Astrocyte (in vitro differentiated cells and primary cell): ENCODE results near the gene MYL6. TPM values are rescaled to one million over a fixed set of nuclear protein-coding genes. Genes with fewer than 3 reads are reported as not detected.
A peak's percentile ranks its signal among the peaks of the same experiment; 100 is the strongest.

Experiments used
- DNase-seq: peaks from one replicate; pipeline ENCODE4 v3.0.0-alpha.2; 2010; ENCODE audit warnings: low read depth
- FAIRE-seq: peaks from 2 replicates; lab custom pipeline; 2011; peaks lifted over from hg19 to GRCh38; lab: Jason Lieb, UNC
- H2AFZ ChIP-seq: 2 replicates; pipeline ENCODE4 v1.6.0; 2012; ENCODE audit warnings: low read depth, low read length, inconsistent platforms
- H3K27ac ChIP-seq: 2 replicates; pipeline ENCODE4 v1.5.1; 2011; ENCODE audit warnings: low read depth, low read length, inconsistent platforms
- H3K27me3 ChIP-seq: 2 replicates; pipeline ENCODE4 v1.6.0; 2011; ENCODE audit warnings: low read length, inconsistent platforms; ENCODE audit not compliant: insufficient read depth
- H3K36me3 ChIP-seq: 2 replicates; pipeline ENCODE4 v1.5.1; 2011; ENCODE audit warnings: low read length, inconsistent platforms; ENCODE audit not compliant: insufficient read depth
- H3K4me1 ChIP-seq: 2 replicates; pipeline ENCODE4 v1.5.1; 2011; ENCODE audit warnings: low read length, inconsistent platforms; ENCODE audit not compliant: insufficient read depth
- H3K4me2 ChIP-seq: 2 replicates; pipeline ENCODE4 v1.6.0; 2012; ENCODE audit warnings: low read length, inconsistent platforms
- H3K4me3 ChIP-seq: 2 replicates; pipeline ENCODE4 v1.5.1; 2011; ENCODE audit warnings: low read depth, mild to moderate bottlenecking, low read length, inconsistent platforms; ENCODE audit not compliant: insufficient read depth
- H3K79me2 ChIP-seq: 2 replicates; pipeline ENCODE4 v1.6.0; 2012; ENCODE audit warnings: mild to moderate bottlenecking, low read length, inconsistent platforms; ENCODE audit not compliant: insufficient read depth
- H3K9ac ChIP-seq: 2 replicates; pipeline ENCODE4 v1.6.0; 2012; ENCODE audit warnings: mild to moderate bottlenecking, low read length, inconsistent platforms
- H3K9me3 ChIP-seq: 2 replicates; pipeline ENCODE4 v1.5.1; 2012; ENCODE audit warnings: low read depth, mild to moderate bottlenecking, low read length, inconsistent platforms; ENCODE audit not compliant: insufficient read depth
- H4K20me1 ChIP-seq: 2 replicates; pipeline ENCODE4 v1.6.0; 2012; ENCODE audit warnings: low read length, inconsistent platforms; ENCODE audit not compliant: insufficient read depth
- H3K27ac Mint-ChIP-seq: one replicate; pipeline ENCODE4 v1.8.0; 2021; ENCODE audit warnings: mild to moderate bottlenecking, mixed read lengths; ENCODE audit not compliant: unreplicated experiment
- H3K27me3 Mint-ChIP-seq: one replicate; pipeline ENCODE4 v1.8.0; 2021; ENCODE audit warnings: low read depth, mixed read lengths; ENCODE audit not compliant: unreplicated experiment
- H3K36me3 Mint-ChIP-seq: one replicate; pipeline ENCODE4 v1.8.0; 2021; ENCODE audit warnings: low read depth, mixed read lengths; ENCODE audit not compliant: unreplicated experiment
- H3K4me1 Mint-ChIP-seq: one replicate; pipeline ENCODE4 v1.8.0; 2021; ENCODE audit warnings: low read depth, mixed read lengths; ENCODE audit not compliant: unreplicated experiment
- H3K4me3 Mint-ChIP-seq: one replicate; pipeline ENCODE4 v1.8.0; 2021; ENCODE audit warnings: mild to moderate bottlenecking, moderate library complexity, mixed read lengths; ENCODE audit not compliant: unreplicated experiment
- H3K9me3 Mint-ChIP-seq: one replicate; pipeline ENCODE4 v1.8.0; 2021; ENCODE audit warnings: mild to moderate bottlenecking, mixed read lengths; ENCODE audit not compliant: unreplicated experiment
- EZH2 ChIP-seq: IDR thresholded peaks from 2 replicates; pipeline ENCODE4 v1.6.1; 2012; ENCODE audit warnings: mild to moderate bottlenecking, low read length, inconsistent platforms; ENCODE audit not compliant: insufficient read depth
- total RNA-seq: library from RNA; stranded (reverse); gene quantifications from 2 replicates; pipeline ENCODE4 v1.2.1, GENCODE V29; 2021
- TF ChIP-seq, protein P1 (sequence below): IDR thresholded peaks from 2 replicates; pipeline ENCODE4 v1.5.1; 2011; ENCODE audit warnings: low read depth, mild to moderate bottlenecking, inconsistent platforms, low read length, moderate library complexity; ENCODE audit not compliant: insufficient read depth

MYL6 gene
- total RNA-seq, 1 donor from 2014 or later, result 2,685 TPM

DNA sequence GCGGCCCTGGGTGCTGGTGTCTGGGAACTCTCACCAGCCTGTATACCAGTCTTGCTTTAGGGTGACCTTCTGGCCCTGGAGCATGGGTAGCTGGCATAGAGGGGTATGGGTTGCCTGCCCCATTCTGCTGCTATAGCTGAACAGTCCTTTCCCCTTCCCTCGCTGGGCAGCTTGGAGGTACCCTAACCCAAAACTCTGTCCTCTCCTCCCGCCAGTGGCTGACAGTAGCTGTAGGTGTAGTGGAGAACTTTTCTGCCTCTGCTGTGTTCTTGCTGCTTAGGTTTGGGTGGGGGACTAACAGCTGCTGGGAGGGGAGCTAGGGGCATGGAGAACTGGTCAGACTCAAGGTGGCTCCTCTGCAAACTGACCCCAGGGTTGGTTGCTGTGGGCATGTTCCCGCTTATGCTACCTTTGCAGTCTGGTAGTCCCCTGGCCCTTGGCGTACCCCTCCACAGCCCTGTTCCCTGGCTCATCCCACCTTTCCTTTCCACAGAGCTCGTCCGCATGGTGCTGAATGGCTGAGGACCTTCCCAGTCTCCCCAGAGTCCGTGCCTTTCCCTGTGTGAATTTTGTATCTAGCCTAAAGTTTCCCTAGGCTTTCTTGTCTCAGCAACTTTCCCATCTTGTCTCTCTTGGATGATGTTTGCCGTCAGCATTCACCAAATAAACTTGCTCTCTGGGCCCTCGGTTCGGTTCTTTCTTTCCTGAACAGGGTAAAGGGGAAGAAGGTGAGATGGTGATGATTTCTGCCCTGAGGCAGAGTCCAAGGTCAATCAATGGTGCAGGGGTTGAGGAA lies 2.9 kb downstream of the MYL6 start:
- peaks cover 47% of the 10 kb centered on the region for H3K36me3 ChIP-seq
- Mint-ChIP-seq H3K27me3 (no peaks in the 10 kb centered on the region), H3K36me3 (peaks cover 44% of the 10 kb centered on the region), H3K4me1 (peaks cover 17% of the 10 kb centered on the region), H3K9me3 (no peaks in the 10 kb centered on the region), H3K27ac (peak overlapping the region; percentile 81), H3K4me3 (peak overlapping the region; percentile 91)
- peak overlapping the region; percentile 99 for H3K9ac ChIP-seq
- no peaks in the 10 kb centered on the region for H3K27me3 ChIP-seq
- H4K20me1 ChIP-seq, result peaks cover 72% of the 10 kb centered on the region
- peaks cover 44% of the 10 kb centered on the region for H3K79me2 ChIP-seq
- no peak overlapping the region for H2AFZ ChIP-seq
- FAIRE-seq, result no peak
- peaks cover 33% of the 10 kb centered on the region for H3K4me1 ChIP-seq
- H3K4me2 ChIP-seq, result peak overlapping the region; percentile 99
- H3K27ac ChIP-seq, result peak overlapping the region; percentile 54
- TF ChIP-seq EZH2, result no peak
- TF ChIP-seq, protein P1, sequence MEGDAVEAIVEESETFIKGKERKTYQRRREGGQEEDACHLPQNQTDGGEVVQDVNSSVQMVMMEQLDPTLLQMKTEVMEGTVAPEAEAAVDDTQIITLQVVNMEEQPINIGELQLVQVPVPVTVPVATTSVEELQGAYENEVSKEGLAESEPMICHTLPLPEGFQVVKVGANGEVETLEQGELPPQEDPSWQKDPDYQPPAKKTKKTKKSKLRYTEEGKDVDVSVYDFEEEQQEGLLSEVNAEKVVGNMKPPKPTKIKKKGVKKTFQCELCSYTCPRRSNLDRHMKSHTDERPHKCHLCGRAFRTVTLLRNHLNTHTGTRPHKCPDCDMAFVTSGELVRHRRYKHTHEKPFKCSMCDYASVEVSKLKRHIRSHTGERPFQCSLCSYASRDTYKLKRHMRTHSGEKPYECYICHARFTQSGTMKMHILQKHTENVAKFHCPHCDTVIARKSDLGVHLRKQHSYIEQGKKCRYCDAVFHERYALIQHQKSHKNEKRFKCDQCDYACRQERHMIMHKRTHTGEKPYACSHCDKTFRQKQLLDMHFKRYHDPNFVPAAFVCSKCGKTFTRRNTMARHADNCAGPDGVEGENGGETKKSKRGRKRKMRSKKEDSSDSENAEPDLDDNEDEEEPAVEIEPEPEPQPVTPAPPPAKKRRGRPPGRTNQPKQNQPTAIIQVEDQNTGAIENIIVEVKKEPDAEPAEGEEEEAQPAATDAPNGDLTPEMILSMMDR, result no peak
- H3K9me3 ChIP-seq, result no peaks in the 10 kb centered on the region
- no peak for DNase-seq
- peak overlapping the region; percentile 99 for H3K4me3 ChIP-seq

- H3K36me3 Mint-ChIP-seq, result peaks cover 44% of the 10 kb centered on the region
- H4K20me1 ChIP-seq, result peaks cover 72% of the 10 kb centered on the region
- peak overlapping the region; percentile 99 for H3K9ac ChIP-seq
Observed at GRCh38 chr12:56161690-56162351, 3.7 kb downstream of the MYL6 start.

DNA sequence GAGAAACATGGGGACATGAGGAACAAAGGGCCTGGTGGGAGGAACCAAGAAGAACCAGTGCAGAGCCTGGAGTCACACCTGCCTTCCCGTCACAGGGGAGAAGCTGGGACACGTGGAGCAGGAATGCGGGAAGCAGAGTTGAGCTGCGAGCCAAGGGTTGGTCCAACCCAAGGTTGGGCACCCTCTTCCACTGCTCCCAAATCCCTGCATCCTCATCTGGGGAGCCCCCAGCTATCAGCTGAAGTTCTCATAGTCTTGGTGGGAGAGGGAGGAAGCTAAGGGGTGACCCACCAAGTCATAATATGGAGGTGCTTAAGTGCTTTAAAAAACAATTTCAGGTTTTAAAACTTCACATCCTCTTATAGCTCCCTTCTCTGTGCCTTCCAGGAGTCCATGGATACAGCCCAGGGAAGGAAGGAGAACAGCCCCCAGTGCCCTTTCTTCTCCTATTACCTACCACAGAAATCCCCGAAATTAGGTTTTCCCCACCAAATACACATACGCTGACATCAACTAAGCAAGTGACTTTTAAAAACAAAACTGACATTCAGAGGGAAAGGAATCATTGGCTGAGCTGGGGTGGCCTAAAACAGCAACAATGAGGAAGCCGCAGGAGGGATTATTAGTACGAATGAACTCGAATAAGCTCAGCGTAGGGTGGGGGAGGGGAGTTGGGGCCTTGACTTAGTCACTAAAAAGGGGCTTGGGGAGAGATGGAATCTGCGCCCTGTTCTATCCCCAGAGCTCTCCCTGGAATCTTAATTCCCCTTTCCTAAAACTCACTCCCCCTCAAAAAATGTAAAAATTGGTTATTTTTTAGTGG lies 4.5 kb downstream of the MYL6 start:
- DNase-seq (no peak), FAIRE-seq (no peak)
- Histone ChIP-seq H4K20me1 (peaks cover 76% of the 10 kb centered on the region), H3K4me3 (no peak overlapping the region), H3K27me3 (no peaks in the 10 kb centered on the region), H3K79me2 (peaks cover 44% of the 10 kb centered on the region), H3K27ac (no peak overlapping the region), H3K36me3 (peaks cover 47% of the 10 kb centered on the region), H2AFZ (no peak overlapping the region), H3K4me1 (peaks cover 23% of the 10 kb centered on the region), H3K9me3 (no peaks in the 10 kb centered on the region), H3K9ac (peak overlapping the region; percentile 43), H3K4me2 (peak overlapping the region; percentile 99)
- H3K27me3 Mint-ChIP-seq, result no peaks in the 10 kb centered on the region
- TF ChIP-seq, protein P1, result no peak
- TF ChIP-seq EZH2, result no peak
- no peaks in the 10 kb centered on the region for H3K9me3 Mint-ChIP-seq
- no peak overlapping the region for H3K27ac Mint-ChIP-seq
- H3K36me3 Mint-ChIP-seq, result peaks cover 45% of the 10 kb centered on the region
- H3K4me1 Mint-ChIP-seq, result peaks cover 12% of the 10 kb centered on the region
- peak overlapping the region; percentile 91 for H3K4me3 Mint-ChIP-seq

More at GRCh38 chr12:56161690-56162351, 3.7 kb downstream of the MYL6 start:
- no peak overlapping the region for H2AFZ ChIP-seq
- no peak overlapping the region for H3K4me3 ChIP-seq
- TF ChIP-seq EZH2, result no peak
- peaks cover 47% of the 10 kb centered on the region for H3K36me3 ChIP-seq
- no peaks in the 10 kb centered on the region for H3K27me3 ChIP-seq
- H3K79me2 ChIP-seq, result peaks cover 44% of the 10 kb centered on the region
- H3K27ac Mint-ChIP-seq, result peak overlapping the region; percentile 81
- no peak overlapping the region for H3K27ac ChIP-seq
- peaks cover 32% of the 10 kb centered on the region for H3K4me1 ChIP-seq
- DNase-seq (no peak), FAIRE-seq (no peak)
- no peaks in the 10 kb centered on the region for H3K9me3 ChIP-seq
- peaks cover 17% of the 10 kb centered on the region for H3K4me1 Mint-ChIP-seq
- no peaks in the 10 kb centered on the region for H3K27me3 Mint-ChIP-seq
- peak overlapping the region; percentile 91 for H3K4me3 Mint-ChIP-seq
- H3K4me2 ChIP-seq, result peak overlapping the region; percentile 99
- H3K9me3 Mint-ChIP-seq, result no peaks in the 10 kb centered on the region
